ENCODE results near the gene MYEOV.

Gene MYEOV

GRCh38 chr11:69277074-69277809, 16.7 kb upstream of the MYEOV start:
- Histone ChIP-seq H3K4me2 (ENCODE audit: low read depth, low read length, poor library complexity, severe bottlenecking) (no peak overlapping the region), H3K9ac (ENCODE audit: low read length) (no peak overlapping the region), H3K9me2 (replicated peaks; ENCODE audit: insufficient read depth, low read length) (no peaks in the 10 kb centered on the region), H3K36me3 (ENCODE audit: low read length) (no peaks in the 10 kb centered on the region), H2AFZ (ENCODE audit: low read depth, low read length, severe bottlenecking) (no peak overlapping the region), H3K79me2 (ENCODE audit: insufficient read depth, low read length) (no peaks in the 10 kb centered on the region), H4K20me1 (ENCODE audit: low read depth, low read length) (no peaks in the 10 kb centered on the region), H3K9me3 (ENCODE audit: insufficient read depth, low read length) (no peaks in the 10 kb centered on the region), H3K4me3 (ENCODE audit: insufficient read depth, low read length, poor library complexity, severe bottlenecking) (no peak overlapping the region), H3K27ac (ENCODE audit: low read depth, low read length) (no peak overlapping the region), H3F3A (ENCODE audit: insufficient read depth) (no peaks in the 10 kb centered on the region), H3K27me3 (ENCODE audit: low read length) (no peaks in the 10 kb centered on the region)
- TF ChIP-seq CTCF (IDR thresholded peaks at IDR 0.05; ENCODE audit: insufficient read depth, low read length, poor library complexity, severe bottlenecking): no peak
- no peak for TF ChIP-seq EZH2phosphoT487 (conservative IDR thresholded peaks at IDR 0.05; ENCODE audit: low read length)

- Histone ChIP-seq H3K79me2 (ENCODE audit: insufficient read depth, low read length) (no peaks in the 10 kb centered on the region), H3K27ac (ENCODE audit: low read depth, low read length) (no peak overlapping the region), H3K9me3 (ENCODE audit: insufficient read depth, low read length) (no peaks in the 10 kb centered on the region), H3K4me2 (ENCODE audit: low read depth, low read length, poor library complexity, severe bottlenecking) (no peak overlapping the region), H3K9me2 (replicated peaks; ENCODE audit: insufficient read depth, low read length) (no peaks in the 10 kb centered on the region), H3F3A (ENCODE audit: insufficient read depth) (no peaks in the 10 kb centered on the region), H3K27me3 (ENCODE audit: low read length) (no peaks in the 10 kb centered on the region), H2AFZ (ENCODE audit: low read depth, low read length, severe bottlenecking) (no peak overlapping the region), H3K36me3 (ENCODE audit: low read length) (no peaks in the 10 kb centered on the region), H3K9ac (ENCODE audit: low read length) (no peak overlapping the region), H4K20me1 (ENCODE audit: low read depth, low read length) (no peaks in the 10 kb centered on the region), H3K4me3 (ENCODE audit: insufficient read depth, low read length, poor library complexity, severe bottlenecking) (no peak overlapping the region)
- no peak for TF ChIP-seq CTCF (IDR thresholded peaks at IDR 0.05; ENCODE audit: insufficient read depth, low read length, poor library complexity, severe bottlenecking)
- TF ChIP-seq EZH2phosphoT487 (conservative IDR thresholded peaks at IDR 0.05; ENCODE audit: low read length): no peak
Measured at GRCh38 chr11:69278091-69278867, 15.7 kb upstream of the MYEOV start.

GRCh38 chr11:69280451-69280850, 13.5 kb upstream of the MYEOV start:
- Histone ChIP-seq H3F3A (ENCODE audit: insufficient read depth) (no peaks in the 10 kb centered on the region), H3K27ac (ENCODE audit: low read depth, low read length) (no peak overlapping the region), H3K9me2 (replicated peaks; ENCODE audit: insufficient read depth, low read length) (no peaks in the 10 kb centered on the region), H2AFZ (ENCODE audit: low read depth, low read length, severe bottlenecking) (no peak overlapping the region), H3K4me3 (ENCODE audit: insufficient read depth, low read length, poor library complexity, severe bottlenecking) (no peak overlapping the region), H3K27me3 (ENCODE audit: low read length) (no peaks in the 10 kb centered on the region), H3K79me2 (ENCODE audit: insufficient read depth, low read length) (no peaks in the 10 kb centered on the region), H4K20me1 (ENCODE audit: low read depth, low read length) (no peaks in the 10 kb centered on the region), H3K36me3 (ENCODE audit: low read length) (no peaks in the 10 kb centered on the region), H3K9ac (ENCODE audit: low read length) (no peak overlapping the region), H3K9me3 (ENCODE audit: insufficient read depth, low read length) (no peaks in the 10 kb centered on the region), H3K4me2 (ENCODE audit: low read depth, low read length, poor library complexity, severe bottlenecking) (no peak overlapping the region)
- TF ChIP-seq CTCF (IDR thresholded peaks at IDR 0.05; ENCODE audit: insufficient read depth, low read length, poor library complexity, severe bottlenecking): no peak
